NCI-H2196 treated with DMSO at 0.1 percent for 48 hours (cell line): ENCODE measurements around the gene KLK5.
"Not testable (repeated sequence)": the region's sequence is repeated elsewhere in the genome, so short reads cannot be mapped to it uniquely, and the experiment has no call there.

Experiments
- DNase-seq: peaks from one replicate; lab custom pipeline; 2025; ENCODE audit not compliant: unreplicated experiment; lab: John Stamatoyannopoulos, UW

Gene KLK5

GRCh38 chr19:50922317-50922853, 30.5 kb downstream of the KLK5 start:
- DNase-seq = peak; percentile 90

GRCh38 chr19:50921426-50922316, 31.2 kb downstream of the KLK5 start:
- peak; percentile 49 for DNase-seq

- no peak for DNase-seq
Observed at GRCh38 chr19:50916069-50916468, 36.8 kb downstream of the KLK5 start.

- DNase-seq = no peak
Observed at GRCh38 chr19:50912727-50913716, 39.8 kb downstream of the KLK5 start.

- DNase-seq = no peak
Observed at GRCh38 chr19:50912102-50912599, 40.7 kb downstream of the KLK5 start.

GRCh38 chr19:50911206-50912101, 41.4 kb downstream of the KLK5 start, which contains the start of gene KLK4:
Gene KLK4 (minus strand): TSS chr19:50911395. CDS start chr19:50910738, 657 bp downstream.
- DNase-seq = no peak

- DNase-seq = no peak
Observed at GRCh38 chr19:50910722-50911121, 42.1 kb downstream of the KLK5 start.

- DNase-seq = no peak
Observed at GRCh38 chr19:50909240-50910070, 43.4 kb downstream of the KLK5 start.

GRCh38 chr19:50908336-50908735, 44.5 kb downstream of the KLK5 start:
- no peak for DNase-seq

- DNase-seq = no peak
Observed at GRCh38 chr19:50906217-50906616, 46.6 kb downstream of the KLK5 start.

GRCh38 chr19:50902640-50903039, 50.2 kb downstream of the KLK5 start:
- no peak for DNase-seq

- no peak for DNase-seq
Observed at GRCh38 chr19:50899569-50899968, 53.3 kb downstream of the KLK5 start.

- no peak for DNase-seq
Observed at GRCh38 chr19:50898018-50898417, 54.8 kb downstream of the KLK5 start.

GRCh38 chr19:50897612-50898011, 55.2 kb downstream of the KLK5 start:
- DNase-seq = no peak

- DNase-seq = no peak
Observed at GRCh38 chr19:50897191-50897607, 55.6 kb downstream of the KLK5 start.

GRCh38 chr19:50896591-50897190, 56.1 kb downstream of the KLK5 start:
- peak; percentile 13 for DNase-seq

- DNase-seq = not testable (repeated sequence)
Observed at GRCh38 chr19:50896089-50896590, 56.7 kb downstream of the KLK5 start.
